DOHH2 (cell line): ENCODE results near the gene IMMP2L.

Source experiments
- H3F3A ChIP-seq: fragments of 200-600 bp; sonication (generic), shearing (Covaris generic); 2 replicates; pipeline ENCODE4 v1.6.0; 2016; ENCODE audit warnings: antibody characterized with exemption, mild to moderate bottlenecking; ENCODE audit not compliant: control insufficient read depth, insufficient read depth
- H3K27ac ChIP-seq: fragments of 200-600 bp; sonication (generic); 2 replicates; pipeline ENCODE4 v1.5.1; 2014; ENCODE audit warnings: low read depth, mild to moderate bottlenecking, low read length, moderate library complexity
- H3K27me3 ChIP-seq: fragments of 200-600 bp; sonication (generic); 2 replicates; pipeline ENCODE4 v1.6.1; 2014; ENCODE audit warnings: mild to moderate bottlenecking, low read length, mixed read lengths; ENCODE audit not compliant: control insufficient read depth
- H3K36me3 ChIP-seq: fragments of 200-600 bp; sonication (generic); 2 replicates; pipeline ENCODE4 v1.6.1; 2014; ENCODE audit warnings: mild to moderate bottlenecking, low read length, moderate library complexity, mixed read lengths; ENCODE audit not compliant: control insufficient read depth
- H3K4me1 ChIP-seq: fragments of 200-600 bp; sonication (generic); 2 replicates; pipeline ENCODE4 v1.6.1; 2014; ENCODE audit warnings: mild to moderate bottlenecking, low read length, mixed read lengths; ENCODE audit not compliant: control insufficient read depth
- H3K4me2 ChIP-seq: fragments of 200-600 bp; sonication (generic); 2 replicates; pipeline ENCODE4 v1.6.0; 2014; ENCODE audit warnings: mild to moderate bottlenecking, low read length, moderate library complexity
- H3K4me3 ChIP-seq: fragments of 200-600 bp; sonication (generic); 2 replicates; pipeline ENCODE4 v1.5.1; 2014; ENCODE audit warnings: mild to moderate bottlenecking, low read length, mixed read lengths
- H3K79me2 ChIP-seq: fragments of 200-600 bp; sonication (generic); 2 replicates; pipeline ENCODE4 v1.6.1; 2014; ENCODE audit warnings: mild to moderate bottlenecking, low read length, mixed read lengths; ENCODE audit not compliant: control insufficient read depth
- H3K9me2 ChIP-seq: fragments of 200-600 bp; sonication (generic); replicated peaks from 2 replicates; pipeline ENCODE4 v1.6.1; 2014; ENCODE audit warnings: mild to moderate bottlenecking, low read length, mixed read lengths; ENCODE audit not compliant: control insufficient read depth
- H3K9me3 ChIP-seq: fragments of 200-600 bp; sonication (generic); 2 replicates; pipeline ENCODE4 v1.6.1; 2014; ENCODE audit warnings: antibody characterized with exemption, low read length, mixed read lengths; ENCODE audit not compliant: control insufficient read depth, insufficient read depth
- H4K20me1 ChIP-seq: fragments of 200-600 bp; sonication (generic); 2 replicates; pipeline ENCODE4 v1.6.0; 2014; ENCODE audit warnings: low read depth, mild to moderate bottlenecking, antibody characterized with exemption, low read length, moderate library complexity; ENCODE audit not compliant: control insufficient read depth, insufficient read depth
- CTCF ChIP-seq: fragments of 200-600 bp; sonication (generic); IDR thresholded peaks from one replicate; pipeline ENCODE4 v1.5.1; 2014; ENCODE audit warnings: antibody characterized with exemption, mild to moderate bottlenecking, low read depth, low read length; ENCODE audit not compliant: poor library complexity, severe bottlenecking
- EZH2phosphoT487 ChIP-seq: fragments of 200-600 bp; sonication (generic); IDR thresholded peaks from 2 replicates; pipeline ENCODE4 v1.6.1; 2017; ENCODE audit warnings: borderline replicate concordance, mild to moderate bottlenecking, antibody characterized with exemption, low read length, moderate library complexity, mixed read lengths

Gene IMMP2L

DNA sequence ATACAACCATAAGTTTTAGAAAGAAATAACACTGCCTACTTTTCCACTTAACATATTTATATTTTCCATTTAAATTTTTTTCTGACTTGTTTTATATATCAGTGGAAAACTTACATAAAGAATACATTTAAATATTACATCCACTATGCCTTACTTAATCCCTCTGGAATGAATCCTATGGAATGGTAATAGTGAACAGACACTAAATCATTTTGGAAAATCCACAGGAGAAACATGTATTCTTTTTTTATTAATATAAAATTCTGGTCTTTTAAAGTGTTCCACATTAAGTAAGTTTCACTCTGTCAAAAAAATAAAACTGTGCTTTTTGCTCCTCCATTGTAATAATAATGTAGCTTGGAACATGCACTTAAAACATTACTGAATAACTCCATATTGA, 708.1 kb downstream of the IMMP2L start:
- no peaks in the 10 kb centered on the region for H3K9me3 ChIP-seq
- no peak overlapping the region for H3K4me2 ChIP-seq
- H3K4me3 ChIP-seq = no peak overlapping the region
- H3K27ac ChIP-seq = no peak overlapping the region
- H3K9me2 ChIP-seq = no peaks in the 10 kb centered on the region; the same call in 1 of the 2 replicates
- no peaks in the 10 kb centered on the region for H3F3A ChIP-seq
- H4K20me1 ChIP-seq = no peaks in the 10 kb centered on the region
- TF ChIP-seq EZH2phosphoT487 = no peak
- no peak for TF ChIP-seq CTCF
- no peaks in the 10 kb centered on the region for H3K79me2 ChIP-seq
- H3K4me1 ChIP-seq = no peaks in the 10 kb centered on the region
- no peaks in the 10 kb centered on the region for H3K36me3 ChIP-seq
- no peaks in the 10 kb centered on the region for H3K27me3 ChIP-seq

DNA sequence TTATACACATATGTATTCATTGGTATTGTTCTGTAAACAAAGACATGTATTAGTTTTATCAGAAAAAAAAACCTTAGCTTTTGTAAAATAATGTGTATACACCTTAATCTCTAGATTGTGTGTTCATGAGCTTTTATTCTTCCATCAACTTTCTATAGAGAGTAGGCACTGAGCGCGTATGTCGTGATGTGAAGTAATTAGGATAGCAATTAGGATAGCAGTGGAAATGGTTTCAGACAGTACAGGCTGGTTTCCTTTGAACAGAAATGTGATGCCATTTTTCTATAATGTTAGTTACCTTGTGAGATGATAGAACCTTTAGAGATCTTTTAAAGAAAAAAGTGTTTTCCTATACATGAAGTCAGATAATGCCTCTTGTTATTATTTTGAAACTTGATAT, 709.0 kb downstream of the IMMP2L start:
- no peaks in the 10 kb centered on the region for H3F3A ChIP-seq
- no peaks in the 10 kb centered on the region for H3K9me3 ChIP-seq
- no peak for TF ChIP-seq EZH2phosphoT487
- TF ChIP-seq CTCF = no peak
- no peaks in the 10 kb centered on the region for H3K36me3 ChIP-seq
- no peaks in the 10 kb centered on the region for H3K27me3 ChIP-seq
- H3K4me3 ChIP-seq = no peak overlapping the region
- no peaks in the 10 kb centered on the region; the same call in 1 of the 2 replicates for H3K9me2 ChIP-seq
- H3K4me2 ChIP-seq = no peak overlapping the region
- H3K79me2 ChIP-seq = no peaks in the 10 kb centered on the region
- no peaks in the 10 kb centered on the region for H3K4me1 ChIP-seq
- no peaks in the 10 kb centered on the region for H4K20me1 ChIP-seq
- H3K27ac ChIP-seq = no peak overlapping the region

DNA sequence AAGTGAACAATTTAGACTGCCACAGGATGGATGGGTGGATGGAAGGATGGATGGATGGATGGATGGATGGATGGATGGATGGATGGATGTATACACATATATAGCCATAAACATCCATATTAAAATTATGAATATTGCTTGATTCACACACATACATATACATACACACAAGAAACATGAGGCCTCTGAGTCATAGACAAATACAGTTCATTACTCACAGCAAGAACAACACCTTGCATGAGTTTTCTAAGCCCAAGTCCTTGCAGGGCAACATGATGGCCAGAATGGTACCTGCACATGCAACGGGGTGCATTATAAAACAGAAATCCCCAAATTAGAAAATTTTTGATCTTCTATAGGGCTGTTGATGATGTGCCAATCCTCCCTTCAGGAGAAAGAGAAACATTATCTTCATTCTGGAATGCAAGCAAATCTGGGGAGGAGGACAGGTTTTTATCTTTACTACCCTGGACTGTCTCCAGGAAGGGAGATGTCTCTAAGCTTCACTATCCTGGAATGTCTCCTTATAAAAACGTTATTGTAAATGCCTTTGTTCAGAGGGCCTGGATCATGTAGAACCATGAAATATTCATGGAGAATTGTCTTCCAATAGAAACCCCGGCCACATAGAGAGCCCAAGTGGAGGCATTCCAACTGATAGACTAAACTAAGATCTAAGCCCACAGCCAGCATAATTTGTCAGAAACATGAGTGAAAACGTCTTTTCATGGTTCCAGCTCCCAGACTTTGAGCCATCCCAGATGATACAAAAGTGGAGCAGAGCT, 709.9 kb downstream of the IMMP2L start:
- no peaks in the 10 kb centered on the region for H3F3A ChIP-seq
- no peaks in the 10 kb centered on the region for H3K9me3 ChIP-seq
- H3K27ac ChIP-seq = no peak overlapping the region
- TF ChIP-seq EZH2phosphoT487 = no peak
- no peak for TF ChIP-seq CTCF
- H3K4me2 ChIP-seq = no peak overlapping the region
- no peaks in the 10 kb centered on the region for H3K4me1 ChIP-seq
- H3K79me2 ChIP-seq = no peaks in the 10 kb centered on the region
- no peaks in the 10 kb centered on the region for H4K20me1 ChIP-seq
- H3K9me2 ChIP-seq = no peaks in the 10 kb centered on the region; the same call in 1 of the 2 replicates
- no peaks in the 10 kb centered on the region for H3K27me3 ChIP-seq
- no peaks in the 10 kb centered on the region for H3K36me3 ChIP-seq
- no peak overlapping the region for H3K4me3 ChIP-seq
